Measurements from ENCODE around the gene EGFLAM. TPM values are rescaled to one million over a fixed set of nuclear protein-coding genes. Genes with fewer than 3 reads are reported as not detected.

EGFLAM gene
- total RNA-seq, 1 donor from 2014 or later = 0.69 TPM

- H3K27me3 Mint-ChIP-seq = peaks cover under 1% of the 10 kb centered on the region
- no peak for DNase-seq (ENCODE audit: low spot score, unreplicated experiment)
- no peak overlapping the region for H3K27ac Mint-ChIP-seq
- H3K4me3 Mint-ChIP-seq (ENCODE audit: low read depth) = no peak overlapping the region
- H3K4me1 Mint-ChIP-seq (ENCODE audit: low read depth) = no peaks in the 10 kb centered on the region
- no peaks in the 10 kb centered on the region for H3K36me3 Mint-ChIP-seq (ENCODE audit: insufficient read depth)
- peaks cover 4% of the 10 kb centered on the region for H3K9me3 Mint-ChIP-seq (ENCODE audit: low read depth)
- no peak for TF ChIP-seq CTCF (IDR thresholded peaks at IDR 0.05; ENCODE audit: unreplicated experiment)
Measured at GRCh38 chr5:38463634-38464521, 205.5 kb downstream of the EGFLAM start.

DNA sequence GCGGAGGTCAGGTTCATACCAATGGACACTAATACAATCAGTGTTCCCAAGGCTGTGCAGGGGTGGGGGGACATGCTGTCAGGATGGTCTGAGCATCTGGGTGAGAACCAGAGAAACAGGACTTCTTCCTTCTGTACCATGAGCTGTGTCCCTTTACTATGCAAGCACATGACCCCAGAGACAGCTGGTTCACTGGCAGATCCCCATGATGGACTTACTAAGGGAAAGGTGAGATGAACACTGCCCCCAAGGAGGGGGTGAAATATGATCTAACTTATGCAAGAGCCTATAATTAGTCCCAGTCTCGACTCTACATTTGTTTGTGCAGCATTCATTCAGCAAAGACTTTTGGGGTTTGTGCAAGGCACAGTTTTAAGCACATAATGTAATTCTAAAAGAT is 206.7 kb downstream of the EGFLAM start:
- Mint-ChIP-seq H3K9me3 (ENCODE audit: low read depth) (peaks cover 4% of the 10 kb centered on the region), H3K4me1 (ENCODE audit: low read depth) (no peaks in the 10 kb centered on the region), H3K4me3 (ENCODE audit: low read depth) (no peak overlapping the region), H3K36me3 (ENCODE audit: insufficient read depth) (no peaks in the 10 kb centered on the region), H3K27me3 (peaks cover 6% of the 10 kb centered on the region), H3K27ac (no peak overlapping the region)
- no peak for TF ChIP-seq CTCF (IDR thresholded peaks at IDR 0.05; ENCODE audit: unreplicated experiment)
- DNase-seq (ENCODE audit: low spot score, unreplicated experiment) = no peak

DNA sequence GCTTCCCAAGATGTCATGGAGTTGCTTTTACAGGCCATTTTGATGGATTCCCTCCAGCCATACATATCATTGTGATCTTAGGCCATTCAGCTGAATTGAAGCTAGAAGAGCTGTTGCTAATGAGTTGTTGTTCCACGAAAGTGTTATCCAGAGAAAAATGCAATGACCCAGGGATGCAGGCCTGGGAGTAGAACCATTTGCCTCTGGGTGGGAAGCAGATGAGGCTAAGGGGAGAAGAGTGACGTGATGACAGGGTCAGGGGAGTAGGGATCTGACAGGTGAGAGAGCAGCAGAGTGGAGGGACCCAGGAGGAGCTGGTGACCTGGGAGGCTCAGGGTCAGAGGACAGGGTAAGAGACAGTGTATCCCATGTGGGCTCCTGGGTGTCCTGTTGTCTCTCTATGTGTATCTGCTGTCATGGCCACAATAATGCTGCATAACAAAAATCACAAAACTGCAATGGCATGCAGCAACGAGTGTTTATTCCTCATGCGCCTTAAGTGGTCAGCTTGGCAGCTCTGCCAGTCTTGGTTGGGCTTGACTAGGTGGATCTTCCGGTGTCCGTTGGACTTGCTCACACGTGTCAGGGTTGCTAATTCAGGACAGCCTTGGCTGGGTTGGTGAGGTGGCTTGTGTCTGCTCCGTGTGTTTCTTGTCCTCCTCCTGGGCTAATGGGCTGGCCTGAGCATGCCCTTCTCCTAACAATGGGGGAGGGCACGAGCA is 207.5 kb downstream of the EGFLAM start:
- Mint-ChIP-seq H3K27me3 (peaks cover 6% of the 10 kb centered on the region), H3K36me3 (ENCODE audit: insufficient read depth) (no peaks in the 10 kb centered on the region), H3K9me3 (ENCODE audit: low read depth) (peaks cover 4% of the 10 kb centered on the region), H3K4me1 (ENCODE audit: low read depth) (no peaks in the 10 kb centered on the region), H3K27ac (no peak overlapping the region), H3K4me3 (ENCODE audit: low read depth) (no peak overlapping the region)
- no peak for TF ChIP-seq CTCF (IDR thresholded peaks at IDR 0.05; ENCODE audit: unreplicated experiment)
- DNase-seq (ENCODE audit: low spot score, unreplicated experiment) = no peak

GRCh38 chr5:38466424-38467189 is 208.2 kb downstream of the EGFLAM start:
- DNase-seq (ENCODE audit: low spot score, unreplicated experiment) = no peak

More at GRCh38 chr5:38466424-38467189, 208.2 kb downstream of the EGFLAM start:
- no peak for TF ChIP-seq CTCF (IDR thresholded peaks at IDR 0.05; ENCODE audit: unreplicated experiment)
- Mint-ChIP-seq H3K27me3 (peaks cover 6% of the 10 kb centered on the region), H3K4me1 (ENCODE audit: low read depth) (no peaks in the 10 kb centered on the region), H3K36me3 (ENCODE audit: insufficient read depth) (no peaks in the 10 kb centered on the region), H3K9me3 (ENCODE audit: low read depth) (peaks cover 4% of the 10 kb centered on the region), H3K4me3 (ENCODE audit: low read depth) (no peak overlapping the region), H3K27ac (no peak overlapping the region)
